ENCODE data around the gene GPBP1. TPM values are rescaled to one million over a fixed set of nuclear protein-coding genes. Genes with fewer than 3 reads are reported as not detected.
A peak's percentile ranks its signal among the peaks of the same experiment; 100 is the strongest.

Gene GPBP1
- total RNA-seq (91.0 TPM), polyA plus RNA-seq (ENCODE audit: insufficient read depth in 1 of 8, insufficient read length in 8 of 8, low replicate concordance in 1 of 8) (10 to 100 TPM; 68.0 to 95.0 (median 82.2) TPM)
- long read RNA-seq, donor 1, partial matches to known transcripts: 0 of 1 reads
- long read RNA-seq, donor 1, other reads (novel, unspliced or antisense): 0 of 1 reads
- long read RNA-seq, donor 2, partial matches to known transcripts: 0 of 2 reads
- long read RNA-seq, donor 2, other reads (novel, unspliced or antisense): 0 of 2 reads
- long read RNA-seq, donor 3, full-length matches to known transcripts: 6 of 11 reads
- long read RNA-seq, donor 3, partial matches to known transcripts: 5 of 11 reads
- long read RNA-seq, donor 3, other reads (novel, unspliced or antisense): 0 of 11 reads
- long read RNA-seq, donor 4, partial matches to known transcripts: 0 of 2 reads
- long read RNA-seq, donor 4, other reads (novel, unspliced or antisense): 0 of 2 reads
- long read RNA-seq, donor 5, full-length matches to known transcripts: 10 of 37 reads
- long read RNA-seq, donor 5, partial matches to known transcripts: 27 of 37 reads
- long read RNA-seq, donor 5, other reads (novel, unspliced or antisense): 0 of 37 reads
- long read RNA-seq, donor 6, full-length matches to known transcripts: 7 of 7 reads
- long read RNA-seq, donor 6, partial matches to known transcripts: 0 of 7 reads
- long read RNA-seq, donor 6, other reads (novel, unspliced or antisense): 0 of 7 reads
- long read RNA-seq, donor 7, full-length matches to known transcripts: 7 of 28 reads
- long read RNA-seq, donor 7, partial matches to known transcripts: 21 of 28 reads
- long read RNA-seq, donor 7, other reads (novel, unspliced or antisense): 0 of 28 reads
- long read RNA-seq, donor 8, partial matches to known transcripts: 0 of 4 reads
- long read RNA-seq, donor 8, other reads (novel, unspliced or antisense): 0 of 4 reads
- long read RNA-seq, donor 9, partial matches to known transcripts: 20 of 21 reads
- long read RNA-seq, donor 9, other reads (novel, unspliced or antisense): 0 of 21 reads
- long read RNA-seq, donor 10, full-length matches to known transcripts: 9 of 20 reads
- long read RNA-seq, donor 10, partial matches to known transcripts: 11 of 20 reads
- long read RNA-seq, donor 10, other reads (novel, unspliced or antisense): 0 of 20 reads
- long read RNA-seq, donor 11, partial matches to known transcripts: 0 of 2 reads
- long read RNA-seq, donor 11, other reads (novel, unspliced or antisense): 0 of 2 reads

- Histone ChIP-seq H3K27me3 (ENCODE audit: control insufficient read depth, insufficient read depth, low read length) (no peaks in the 10 kb centered on the region), H3K27ac (ENCODE audit: low read length) (peak within 1 kb of the TSS; percentile 100), H3K4me1 (ENCODE audit: control insufficient read depth, insufficient read depth, low read length) (peaks cover 11% of the 10 kb centered on the region), H3K9me3 (replicated peaks; ENCODE audit: control insufficient read depth, low read depth, low read length) (no peaks in the 10 kb centered on the region), H3K4me3 (ENCODE audit: low read length) (peak within 1 kb of the TSS; percentile 99), H3K36me3 (ENCODE audit: control insufficient read depth, insufficient read depth, low read length) (no peaks in the 10 kb centered on the region)
- under 1% methylated on average over 51 of the region's 83 CpGs for WGBS (ENCODE audit: insufficient coverage)
- peak; percentile 100 for DNase-seq
Measured at GRCh38 chr5:57173319-57174127, at the start of gene GPBP1. TSS of gene GPBP1 (plus strand) at chr5:57174059. CDS start at chr5:57214131, 40,072 bp downstream.

- Histone ChIP-seq H3K4me3 (ENCODE audit: low read length) (no peak overlapping the region), H3K27ac (ENCODE audit: low read length) (no peak overlapping the region), H3K9me3 (replicated peaks; ENCODE audit: control insufficient read depth, low read depth, low read length) (no peaks in the 10 kb centered on the region), H3K27me3 (ENCODE audit: control insufficient read depth, insufficient read depth, low read length) (no peaks in the 10 kb centered on the region), H3K36me3 (ENCODE audit: control insufficient read depth, insufficient read depth, low read length) (no peaks in the 10 kb centered on the region), H3K4me1 (ENCODE audit: control insufficient read depth, insufficient read depth, low read length) (no peaks in the 10 kb centered on the region)
- DNase-seq: no peak
- WGBS (ENCODE audit: insufficient coverage): no CpG with 5 or more reads among the region's 3 CpGs
Measured at GRCh38 chr5:57128325-57128724, 45.5 kb upstream of the GPBP1 start.

- H3K27me3 ChIP-seq (ENCODE audit: control insufficient read depth, insufficient read depth, low read length): no peaks in the 10 kb centered on the region
- no peaks in the 10 kb centered on the region for H3K36me3 ChIP-seq (ENCODE audit: control insufficient read depth, insufficient read depth, low read length)
- H3K4me3 ChIP-seq (ENCODE audit: low read length): no peak overlapping the region
- DNase-seq: no peak
- no peaks in the 10 kb centered on the region for H3K9me3 ChIP-seq (replicated peaks; ENCODE audit: control insufficient read depth, low read depth, low read length)
- no peak overlapping the region for H3K27ac ChIP-seq (ENCODE audit: low read length)
- no CpG with 5 or more reads among the region's 2 CpGs for WGBS (ENCODE audit: insufficient coverage)
- no peaks in the 10 kb centered on the region for H3K4me1 ChIP-seq (ENCODE audit: control insufficient read depth, insufficient read depth, low read length)
Measured at GRCh38 chr5:57133574-57133973, 40.3 kb upstream of the GPBP1 start.

- DNase-seq: no peak
- Histone ChIP-seq H3K4me3 (ENCODE audit: low read length) (no peak overlapping the region), H3K27me3 (ENCODE audit: control insufficient read depth, insufficient read depth, low read length) (no peaks in the 10 kb centered on the region), H3K4me1 (ENCODE audit: control insufficient read depth, insufficient read depth, low read length) (no peaks in the 10 kb centered on the region), H3K36me3 (ENCODE audit: control insufficient read depth, insufficient read depth, low read length) (no peaks in the 10 kb centered on the region), H3K9me3 (replicated peaks; ENCODE audit: control insufficient read depth, low read depth, low read length) (no peaks in the 10 kb centered on the region), H3K27ac (ENCODE audit: low read length) (no peak overlapping the region)
- WGBS (ENCODE audit: insufficient coverage): no CpG with 5 or more reads among the region's 2 CpGs
Measured at GRCh38 chr5:57137401-57137800, 36.5 kb upstream of the GPBP1 start.

DNA sequence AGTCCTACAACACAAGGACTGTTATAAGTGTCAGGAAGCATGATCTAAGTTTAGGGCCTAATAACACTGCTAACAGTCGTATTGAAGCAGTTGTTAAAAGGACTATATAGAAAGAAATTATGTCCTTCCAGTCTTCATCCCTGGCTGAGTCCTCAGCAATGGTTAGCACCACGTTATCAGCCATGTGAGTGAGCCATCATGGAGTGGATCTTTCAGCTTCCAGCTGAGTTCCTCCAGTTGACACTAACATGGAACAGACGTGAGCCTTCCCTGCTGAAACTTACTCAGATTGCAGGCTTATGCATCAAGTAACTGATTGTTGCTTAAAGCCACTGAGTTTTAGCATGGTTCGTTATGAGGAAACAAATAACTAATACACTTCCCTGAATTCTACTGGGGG, 21.5 kb upstream of the GPBP1 start:
- DNase-seq: no peak
- Histone ChIP-seq H3K27ac (ENCODE audit: low read length) (no peak overlapping the region), H3K4me1 (ENCODE audit: control insufficient read depth, insufficient read depth, low read length) (no peaks in the 10 kb centered on the region), H3K27me3 (ENCODE audit: control insufficient read depth, insufficient read depth, low read length) (no peaks in the 10 kb centered on the region), H3K4me3 (ENCODE audit: low read length) (no peak overlapping the region), H3K36me3 (ENCODE audit: control insufficient read depth, insufficient read depth, low read length) (no peaks in the 10 kb centered on the region), H3K9me3 (replicated peaks; ENCODE audit: control insufficient read depth, low read depth, low read length) (no peaks in the 10 kb centered on the region)
- 45% methylated on average over 1 of the region's 4 CpGs for WGBS (ENCODE audit: insufficient coverage)

- Histone ChIP-seq H3K4me3 (ENCODE audit: low read length) (no peak overlapping the region), H3K9me3 (replicated peaks; ENCODE audit: control insufficient read depth, low read depth, low read length) (no peaks in the 10 kb centered on the region), H3K27me3 (ENCODE audit: control insufficient read depth, insufficient read depth, low read length) (no peaks in the 10 kb centered on the region), H3K4me1 (ENCODE audit: control insufficient read depth, insufficient read depth, low read length) (no peaks in the 10 kb centered on the region), H3K27ac (ENCODE audit: low read length) (no peak overlapping the region), H3K36me3 (ENCODE audit: control insufficient read depth, insufficient read depth, low read length) (no peaks in the 10 kb centered on the region)
- DNase-seq: no peak
- no CpG with 5 or more reads among the region's 2 CpGs for WGBS (ENCODE audit: insufficient coverage)
Measured at GRCh38 chr5:57155033-57155432, 18.8 kb upstream of the GPBP1 start.

DNA sequence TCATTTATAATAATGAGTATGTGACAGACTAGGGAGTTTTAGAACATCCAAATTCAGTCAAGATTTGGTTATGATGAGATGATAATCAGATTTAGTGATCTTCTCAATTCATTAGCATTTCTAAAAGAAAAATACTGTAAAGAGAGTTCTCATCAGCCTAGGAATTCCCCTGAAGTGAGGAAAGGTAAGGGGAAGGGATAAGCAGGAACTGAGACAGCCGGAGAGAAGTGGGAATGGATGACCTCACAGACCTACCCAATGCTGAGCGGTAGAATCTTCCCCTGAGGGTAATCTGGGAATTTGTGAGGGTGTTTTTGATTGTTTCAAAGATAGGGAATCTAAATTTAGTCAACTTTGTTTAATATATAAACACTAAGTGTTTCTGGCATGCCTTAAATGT, 16.7 kb upstream of the GPBP1 start:
- H3K27me3 ChIP-seq (ENCODE audit: control insufficient read depth, insufficient read depth, low read length): no peaks in the 10 kb centered on the region
- H3K36me3 ChIP-seq (ENCODE audit: control insufficient read depth, insufficient read depth, low read length): no peaks in the 10 kb centered on the region
- no peaks in the 10 kb centered on the region for H3K4me1 ChIP-seq (ENCODE audit: control insufficient read depth, insufficient read depth, low read length)
- DNase-seq: no peak
- H3K9me3 ChIP-seq (replicated peaks; ENCODE audit: control insufficient read depth, low read depth, low read length): no peaks in the 10 kb centered on the region
- no peak overlapping the region for H3K27ac ChIP-seq (ENCODE audit: low read length)
- H3K4me3 ChIP-seq (ENCODE audit: low read length): no peak overlapping the region
- no CpG with 5 or more reads among the region's 2 CpGs for WGBS (ENCODE audit: insufficient coverage)

GRCh38 chr5:57157666-57158065, 16.2 kb upstream of the GPBP1 start:
- Histone ChIP-seq H3K36me3 (ENCODE audit: control insufficient read depth, insufficient read depth, low read length) (no peaks in the 10 kb centered on the region), H3K27me3 (ENCODE audit: control insufficient read depth, insufficient read depth, low read length) (no peaks in the 10 kb centered on the region), H3K9me3 (replicated peaks; ENCODE audit: control insufficient read depth, low read depth, low read length) (no peaks in the 10 kb centered on the region), H3K4me3 (ENCODE audit: low read length) (no peak overlapping the region), H3K27ac (ENCODE audit: low read length) (no peak overlapping the region), H3K4me1 (ENCODE audit: control insufficient read depth, insufficient read depth, low read length) (no peaks in the 10 kb centered on the region)
- no peak for DNase-seq
- 100% methylated on average over 1 of the region's 7 CpGs for WGBS (ENCODE audit: insufficient coverage)

DNA sequence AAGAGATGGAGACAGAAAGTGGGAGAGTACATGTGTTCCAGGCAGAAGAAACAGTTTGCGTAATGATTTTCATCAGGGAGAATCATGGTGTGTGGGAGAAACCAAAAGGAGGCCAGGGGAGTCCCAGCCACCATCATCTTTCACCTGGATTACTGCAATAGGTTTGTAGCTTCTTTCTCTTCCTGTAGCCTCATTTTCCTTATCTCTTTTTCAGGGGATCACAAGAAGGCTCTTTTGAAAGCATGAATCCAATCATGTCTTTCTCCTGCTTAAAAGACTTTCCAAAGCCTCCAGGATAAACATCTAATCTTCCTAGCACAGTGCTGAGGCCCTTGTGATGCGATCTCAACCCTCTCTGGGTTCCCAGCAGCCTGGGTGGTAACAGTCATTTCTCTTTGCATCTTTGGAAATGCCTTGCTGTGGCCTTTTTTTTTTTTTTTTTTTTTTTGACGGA, 10.3 kb upstream of the GPBP1 start:
- Histone ChIP-seq H3K9me3 (replicated peaks; ENCODE audit: control insufficient read depth, low read depth, low read length) (no peaks in the 10 kb centered on the region), H3K27me3 (ENCODE audit: control insufficient read depth, insufficient read depth, low read length) (no peaks in the 10 kb centered on the region), H3K27ac (ENCODE audit: low read length) (no peak overlapping the region), H3K4me3 (ENCODE audit: low read length) (no peak overlapping the region), H3K36me3 (ENCODE audit: control insufficient read depth, insufficient read depth, low read length) (no peaks in the 10 kb centered on the region), H3K4me1 (ENCODE audit: control insufficient read depth, insufficient read depth, low read length) (no peaks in the 10 kb centered on the region)
- WGBS (ENCODE audit: insufficient coverage): 67% methylated on average over 1 of the region's 3 CpGs
- DNase-seq: no peak
